ENCODE data around the gene MTHFD1L.

DNA sequence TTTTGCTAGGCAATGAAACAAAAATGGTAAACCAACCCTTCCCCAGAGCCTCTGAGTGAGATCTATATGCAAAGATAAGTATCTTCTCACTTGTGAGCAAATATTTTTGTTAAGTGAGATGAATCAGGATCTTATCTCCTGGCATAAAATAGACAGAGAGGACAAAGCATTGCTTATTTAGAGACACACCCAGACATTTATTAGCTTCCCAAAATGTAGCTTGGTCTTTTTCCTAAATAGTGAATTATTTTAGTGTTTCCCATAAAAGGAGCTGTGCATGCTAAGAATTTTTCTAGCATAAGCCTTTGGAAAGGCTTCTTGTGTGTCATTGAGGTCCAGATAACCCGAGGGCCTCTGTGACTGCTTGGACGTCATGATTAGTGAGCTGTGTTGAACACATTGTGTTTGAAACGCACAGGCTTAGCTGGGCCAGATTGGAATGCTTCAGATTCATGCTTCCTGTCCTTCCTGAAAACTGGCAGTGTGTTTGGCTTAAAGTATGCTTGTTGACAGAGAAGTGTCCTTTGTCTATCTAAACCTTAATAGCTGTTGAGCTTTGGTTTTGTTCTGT is 16.5 kb downstream of the MTHFD1L start:
- TF ChIP-seq, protein P1, sequence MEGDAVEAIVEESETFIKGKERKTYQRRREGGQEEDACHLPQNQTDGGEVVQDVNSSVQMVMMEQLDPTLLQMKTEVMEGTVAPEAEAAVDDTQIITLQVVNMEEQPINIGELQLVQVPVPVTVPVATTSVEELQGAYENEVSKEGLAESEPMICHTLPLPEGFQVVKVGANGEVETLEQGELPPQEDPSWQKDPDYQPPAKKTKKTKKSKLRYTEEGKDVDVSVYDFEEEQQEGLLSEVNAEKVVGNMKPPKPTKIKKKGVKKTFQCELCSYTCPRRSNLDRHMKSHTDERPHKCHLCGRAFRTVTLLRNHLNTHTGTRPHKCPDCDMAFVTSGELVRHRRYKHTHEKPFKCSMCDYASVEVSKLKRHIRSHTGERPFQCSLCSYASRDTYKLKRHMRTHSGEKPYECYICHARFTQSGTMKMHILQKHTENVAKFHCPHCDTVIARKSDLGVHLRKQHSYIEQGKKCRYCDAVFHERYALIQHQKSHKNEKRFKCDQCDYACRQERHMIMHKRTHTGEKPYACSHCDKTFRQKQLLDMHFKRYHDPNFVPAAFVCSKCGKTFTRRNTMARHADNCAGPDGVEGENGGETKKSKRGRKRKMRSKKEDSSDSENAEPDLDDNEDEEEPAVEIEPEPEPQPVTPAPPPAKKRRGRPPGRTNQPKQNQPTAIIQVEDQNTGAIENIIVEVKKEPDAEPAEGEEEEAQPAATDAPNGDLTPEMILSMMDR (IDR thresholded peaks at IDR 0.05), result no peak
- TF ChIP-seq POLR2A (IDR thresholded peaks at IDR 0.05), result no peak
